GM18505 (cell line): Measurements from ENCODE around the gene MAK.
"Not testable (repeated sequence)": the region's sequence is repeated elsewhere in the genome, so short reads cannot be mapped to it uniquely, and the experiment has no call there.

Experiments
- ATAC-seq: cut with Tn5 transposase; IDR thresholded peaks from one replicate; pipeline ENCODE4 v1.9.1; 2021; ENCODE audit not compliant: unreplicated experiment
- POLR2A ChIP-seq: IDR thresholded peaks from 4 replicates; pipeline ENCODE4 v1.6.1; 2011; ENCODE audit warnings: borderline replicate concordance; ENCODE audit not compliant: insufficient read depth, insufficient read length; ENCODE audit errors: extremely low read depth

Gene MAK

GRCh38 chr6:10736731-10737130, 101.6 kb downstream of the MAK start:
- ATAC-seq = no peak
- no peak for TF ChIP-seq POLR2A

GRCh38 chr6:10733863-10734262, 104.5 kb downstream of the MAK start:
- no peak for ATAC-seq
- TF ChIP-seq POLR2A = no peak

- TF ChIP-seq POLR2A = no peak
Observed at GRCh38 chr6:10733151-10733715, 105.1 kb downstream of the MAK start.

GRCh38 chr6:10730254-10730653, 108.1 kb downstream of the MAK start:
- no peak for TF ChIP-seq POLR2A
- ATAC-seq = no peak

More at GRCh38 chr6:10733151-10733715, 105.1 kb downstream of the MAK start:
- no peak for ATAC-seq

- no peak for TF ChIP-seq POLR2A
- no peak for ATAC-seq
Observed at GRCh38 chr6:10725716-10726115, 112.6 kb downstream of the MAK start.

- no peak for ATAC-seq
- no peak for TF ChIP-seq POLR2A
Observed at GRCh38 chr6:10725044-10725443, 113.3 kb downstream of the MAK start.

GRCh38 chr6:10723567-10723881, 114.8 kb downstream of the MAK start:
- no peak for ATAC-seq
- TF ChIP-seq POLR2A = no peak

GRCh38 chr6:10722820-10723566, 115.3 kb downstream of the MAK start, which contains the start of gene TMEM14C:
Gene TMEM14C (plus strand): TSS chr6:10723070. CDS start chr6:10724614, 1,544 bp downstream.
- peak; percentile 96 for ATAC-seq
- TF ChIP-seq POLR2A = peak; percentile 82

- ATAC-seq = no peak
- no peak for TF ChIP-seq POLR2A
Observed at GRCh38 chr6:10722570-10722819, 115.8 kb downstream of the MAK start.

GRCh38 chr6:10721850-10722569, 116.3 kb downstream of the MAK start:
- ATAC-seq = no peak

GRCh38 chr6:10720960-10721849, 117.1 kb downstream of the MAK start:
- not testable (repeated sequence) for ATAC-seq

More at GRCh38 chr6:10721850-10722569, 116.3 kb downstream of the MAK start:
- peak; percentile 30 for TF ChIP-seq POLR2A

GRCh38 chr6:10720265-10720959, 117.9 kb downstream of the MAK start:
- peak; percentile 69 for TF ChIP-seq POLR2A

GRCh38 chr6:10719964-10720264, 118.4 kb downstream of the MAK start:
- no peak for TF ChIP-seq POLR2A
- ATAC-seq = no peak

More at GRCh38 chr6:10720265-10720959, 117.9 kb downstream of the MAK start:
- no peak for ATAC-seq
